GM18507 (cell line): Measurements from ENCODE around the gene ACAP2.
"Not testable (repeated sequence)": the region's sequence is repeated elsewhere in the genome, so short reads cannot be mapped to it uniquely, and the experiment has no call there.

Source experiments
- DNase-seq: peaks from one replicate; pipeline ENCODE4 v3.0.0; 2011; ENCODE audit warnings: low read depth; ENCODE audit not compliant: insufficient read length; ENCODE audit errors: extremely low spot score
- FAIRE-seq: peaks from 2 replicates; lab custom pipeline; 2011; peaks lifted over from hg19 to GRCh38; lab: Jason Lieb, UNC

ACAP2 gene

GRCh38 chr3:195236076-195236798 is 206.6 kb downstream of the ACAP2 start:
- FAIRE-seq (no peak), DNase-seq (no peak)

- FAIRE-seq: no peak
- no peak for DNase-seq
These were observed 212.6 kb downstream of the ACAP2 start for GRCh38 chr3:195230244-195230643.

DNA sequence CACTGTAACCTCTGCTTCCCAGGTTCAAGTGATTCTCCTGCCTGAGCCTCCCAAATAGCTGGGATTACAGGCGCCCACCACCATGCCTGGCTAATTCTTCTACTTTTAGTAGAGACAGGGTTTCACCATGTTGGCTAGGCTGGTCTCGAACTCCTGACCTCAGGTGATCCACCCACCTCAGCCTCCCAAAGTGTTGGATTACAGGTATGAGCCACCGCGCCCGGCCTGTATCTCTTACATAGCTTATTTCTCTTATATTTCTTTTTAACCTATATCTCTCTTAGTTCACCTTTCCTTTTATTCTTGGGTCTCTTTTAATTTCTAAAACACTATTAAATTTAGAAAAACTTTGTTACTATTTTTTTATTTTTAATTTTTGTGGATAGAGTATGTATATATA is 213.9 kb downstream of the ACAP2 start:
- FAIRE-seq, DNase-seq: not testable (repeated sequence)

DNA sequence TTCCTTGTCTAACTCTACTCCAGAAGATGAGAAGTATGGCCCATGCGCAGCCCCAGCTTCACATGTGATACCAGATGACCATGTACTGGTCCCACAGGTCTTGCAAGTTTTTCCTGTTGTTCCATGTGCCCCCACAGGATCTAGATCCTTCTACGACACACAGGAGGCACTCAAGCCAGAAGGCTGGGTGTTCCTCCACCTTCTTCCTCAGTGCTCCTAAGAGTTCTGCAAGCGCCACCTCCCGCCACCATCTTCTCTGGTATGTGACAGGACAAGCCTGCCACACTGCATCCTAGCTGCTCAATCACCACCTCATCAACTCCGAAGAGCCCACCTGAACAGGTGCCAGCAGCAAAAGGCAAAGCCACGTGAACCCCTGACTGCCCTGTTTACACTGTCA is 214.9 kb downstream of the ACAP2 start:
- DNase-seq: no peak
- FAIRE-seq: no peak

GRCh38 chr3:195226900-195227447 is 215.8 kb downstream of the ACAP2 start:
- no peak for DNase-seq
- FAIRE-seq: no peak

- FAIRE-seq (no peak), DNase-seq (no peak)
These were observed 216.4 kb downstream of the ACAP2 start for GRCh38 chr3:195226445-195226844.

DNA sequence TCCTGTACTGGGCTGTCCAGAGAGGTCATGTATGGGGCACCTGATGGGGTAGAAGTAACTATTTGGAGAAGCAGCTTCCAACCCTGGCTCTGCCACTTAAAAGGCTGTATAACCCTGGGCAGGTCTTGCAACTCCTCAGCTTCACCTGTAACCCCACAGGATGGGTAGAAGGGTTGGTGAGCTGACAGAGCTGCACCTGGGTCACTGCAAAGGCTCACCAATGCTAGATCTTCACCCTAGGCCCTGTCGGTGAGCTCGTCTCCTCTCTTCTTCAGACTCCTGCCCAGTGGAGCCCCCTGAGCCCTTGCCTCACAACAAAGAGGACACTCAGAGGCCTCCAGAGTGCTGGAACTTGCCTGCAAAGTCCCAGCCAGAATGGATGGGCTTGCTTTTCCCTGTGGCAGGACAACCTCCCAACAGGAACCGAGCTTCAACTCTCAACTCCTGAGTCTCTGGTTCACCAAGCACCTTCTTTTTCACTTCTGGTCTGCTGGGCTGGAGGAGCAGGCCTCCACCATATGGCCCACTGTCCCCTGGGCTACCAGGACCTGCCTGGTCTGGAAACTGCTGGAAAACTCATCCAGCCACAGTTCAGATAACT is 217.7 kb downstream of the ACAP2 start:
- DNase-seq: no peak
- FAIRE-seq: no peak
